GM12878 (cell line): ENCODE measurements around the gene RPUSD3.

Source experiments
- BCLAF1 ChIP-seq: fragments of 450-650 bp; IDR thresholded peaks from 2 replicates; pipeline ENCODE4 v1.6.1; 2017; ENCODE audit warnings: antibody characterized with exemption, mild to moderate bottlenecking, moderate library complexity
- CBFB ChIP-seq: IDR thresholded peaks from 2 replicates; pipeline ENCODE4 v1.6.1; 2016; ENCODE audit warnings: antibody characterized with exemption, low read depth
- CBX3 ChIP-seq: fragments of 200-600 bp; sonication (generic); IDR thresholded peaks from 2 replicates; pipeline ENCODE4 v1.6.1; 2016; ENCODE audit warnings: low read depth, borderline replicate concordance
- CTCF ChIP-seq, 3 experiments: IDR thresholded peaks in 2 of 3; conservative IDR thresholded peaks in 1 of 3; 2 replicates each; pipeline ENCODE4 v1.5.1; 2011; ENCODE audit warnings: low read depth in 3 of 3, low read length in 3 of 3, mild to moderate bottlenecking in 3 of 3, control low read depth in 2 of 3, moderate library complexity in 2 of 3, inconsistent platforms in 1 of 3, mixed read lengths in 1 of 3; ENCODE audit not compliant: control insufficient read depth in 2 of 3, insufficient read depth in 1 of 3; ENCODE audit errors: extremely low read depth in 1 of 3
- POLR2A ChIP-seq: IDR thresholded peaks from 2 replicates; pipeline ENCODE4 v1.6.1; 2011; ENCODE audit warnings: low read depth, mild to moderate bottlenecking, low read length

GRCh38 chr3:9826815-9827573 lies 16.8 kb downstream of the RPUSD3 start:
- TF ChIP-seq CTCF (IDR thresholded peaks at IDR 0.05 in 2 of 3, conservative IDR thresholded peaks at IDR 0.05 in 1 of 3; ENCODE audit: control insufficient read depth in 2 of 3, extremely low read depth in 1 of 3, insufficient read depth in 1 of 3, low read depth in 3 of 3, low read length in 3 of 3) (peak in 2 of 3 experiments; percentile 8 to 23; a peak in 1 of 6 replicates), BCLAF1 (no peak), POLR2A (no peak), CBFB (no peak), CBX3 (no peak)
